H1 (cell line): ENCODE data around the gene PHF24. TPM values are rescaled to one million over a fixed set of nuclear protein-coding genes. Genes with fewer than 3 reads are reported as not detected.

Experiments used
- BACH1 ChIP-seq: IDR thresholded peaks from 2 replicates; pipeline ENCODE4 v1.6.1; 2012; ENCODE audit warnings: low read length, improper control_type of control experiment
- CBX5 ChIP-seq: fragments of 300-800, 300-1000 bp; sonication (generic); IDR thresholded peaks from 2 replicates; pipeline ENCODE4 v1.7.1; 2016; ENCODE audit warnings: antibody characterized with exemption, low read length, low read depth
- CEBPB ChIP-seq: IDR thresholded peaks from 2 replicates; pipeline ENCODE4 v1.6.1; 2012; ENCODE audit warnings: low read depth, low read length
- EP300 ChIP-seq, 2 experiments: IDR thresholded peaks; 1 replicate in 1 of 2; 2 replicates in 1 of 2; pipeline ENCODE4 v1.6.1; 2011 to 2012; ENCODE audit warnings: low read depth in 2 of 2, low read length in 2 of 2, mild to moderate bottlenecking in 2 of 2, borderline replicate concordance in 1 of 2, inconsistent platforms in 1 of 2, moderate library complexity in 1 of 2
- EZH2 ChIP-seq: fragments of 200-600 bp; sonication (generic); IDR thresholded peaks from 2 replicates; pipeline ENCODE4 v1.7.1; 2012; ENCODE audit warnings: low read depth, mild to moderate bottlenecking, moderate library complexity, low read length, inconsistent platforms; ENCODE audit not compliant: severe bottlenecking
- HDAC2 ChIP-seq, 2 experiments: fragments of 300-600 bp in 1 of 2; sonication (generic) in 1 of 2; IDR thresholded peaks; 2 replicates each; pipeline ENCODE4 v1.6.1; 2011 to 2012; ENCODE audit warnings: low read depth in 2 of 2, low read length in 2 of 2, mild to moderate bottlenecking in 2 of 2, moderate library complexity in 2 of 2, borderline replicate concordance in 1 of 2, inconsistent platforms in 1 of 2
- JUND ChIP-seq: IDR thresholded peaks from 2 replicates; pipeline ENCODE4 v1.6.1; 2011; ENCODE audit warnings: mild to moderate bottlenecking, improper control_type of control experiment, low read length
- KDM1A ChIP-seq: fragments of 200-600, 300-600 bp; sonication (generic); IDR thresholded peaks from 2 replicates; pipeline ENCODE4 v1.7.1; 2016; ENCODE audit warnings: mild to moderate bottlenecking, low read length, borderline replicate concordance
- RBBP5 ChIP-seq: IDR thresholded peaks from 2 replicates; pipeline ENCODE4 v1.7.1; 2012; ENCODE audit warnings: low read depth, mild to moderate bottlenecking, inconsistent platforms, low read length, moderate library complexity, borderline replicate concordance
- RNF2 ChIP-seq: fragments of 200-900, 300-1000 bp; sonication (generic); IDR thresholded peaks from 2 replicates; pipeline ENCODE4 v1.7.1; 2016; ENCODE audit warnings: borderline replicate concordance, low read depth, mild to moderate bottlenecking, antibody characterized with exemption, low read length; ENCODE audit not compliant: poor library complexity, severe bottlenecking; ENCODE audit errors: missing control alignments
- SIN3A ChIP-seq, 2 experiments: IDR thresholded peaks in 1 of 2; conservative IDR thresholded peaks in 1 of 2; 2 replicates each; pipeline ENCODE4 v1.6.1; 2011 to 2012; ENCODE audit warnings: low read length in 2 of 2, improper control_type of control experiment in 1 of 2, low read depth in 1 of 2, mild to moderate bottlenecking in 1 of 2
- SP4 ChIP-seq: IDR thresholded peaks from 2 replicates; pipeline ENCODE4 v1.6.1; 2012; ENCODE audit warnings: low read length, inconsistent platforms
- SUZ12 ChIP-seq: fragments of 200-600 bp; sonication (generic); IDR thresholded peaks from 2 replicates; pipeline ENCODE4 v1.6.1; 2012; ENCODE audit warnings: mild to moderate bottlenecking, inconsistent platforms, low read length, moderate library complexity, mixed read lengths
- TAF1 ChIP-seq: IDR thresholded peaks from 2 replicates; pipeline ENCODE4 v1.6.1; 2011; ENCODE audit warnings: mild to moderate bottlenecking, low read depth, low read length
- TAF7 ChIP-seq: optimal IDR thresholded peaks from 2 replicates; pipeline ENCODE3; 2011; ENCODE audit warnings: low read depth, mild to moderate bottlenecking, inconsistent platforms, low read length, moderate library complexity, borderline replicate concordance
- TEAD4 ChIP-seq: IDR thresholded peaks from 2 replicates; pipeline ENCODE4 v1.6.1; 2012; ENCODE audit warnings: low read depth, low read length, inconsistent platforms, mixed read lengths
- ZNF274 ChIP-seq: IDR thresholded peaks from 2 replicates; pipeline ENCODE4 v1.7.0; 2012; ENCODE audit warnings: low read length, borderline replicate concordance; ENCODE audit errors: extremely low read depth
- polyA plus RNA-seq, 7 experiments: library from polyadenylated mRNA; depleted of rRNA in 3 of 7; stranded (reverse) in 5 of 7; unstranded in 2 of 7; fragments of >200 nt in 5 of 7; fragments of 200-250 nt in 2 of 7; gene quantifications; 1 replicate in 5 of 7; 2 replicates in 1 of 7; 4 replicates in 1 of 7; pipeline versions ENCODE4 v1.2.1 to v1.2.3, GENCODE V29; 2011 to 2013; ENCODE audit warnings: missing spikeins in 2 of 7, mixed read lengths in 2 of 7
- total RNA-seq: library from RNA; stranded (reverse); fragmentation: NEBNext Ultra II Directional; extraction: Animal tissue kit (Norgen Biotek cat#: 25700); gene quantifications from 2 replicates; pipeline ENCODE4 v1.2.1, GENCODE V29; 2021
- TF ChIP-seq, protein P1 (sequence below): IDR thresholded peaks from 2 replicates; pipeline ENCODE4 v1.6.1; 2012; ENCODE audit warnings: inconsistent platforms

The PHF24 gene
- total and polyA plus RNA-seq, 2 of the 8 experiments (the other 6 are each of a cell fraction or from before 2014, with no cell fraction given): 0.29 to 0.35 TPM

DNA sequence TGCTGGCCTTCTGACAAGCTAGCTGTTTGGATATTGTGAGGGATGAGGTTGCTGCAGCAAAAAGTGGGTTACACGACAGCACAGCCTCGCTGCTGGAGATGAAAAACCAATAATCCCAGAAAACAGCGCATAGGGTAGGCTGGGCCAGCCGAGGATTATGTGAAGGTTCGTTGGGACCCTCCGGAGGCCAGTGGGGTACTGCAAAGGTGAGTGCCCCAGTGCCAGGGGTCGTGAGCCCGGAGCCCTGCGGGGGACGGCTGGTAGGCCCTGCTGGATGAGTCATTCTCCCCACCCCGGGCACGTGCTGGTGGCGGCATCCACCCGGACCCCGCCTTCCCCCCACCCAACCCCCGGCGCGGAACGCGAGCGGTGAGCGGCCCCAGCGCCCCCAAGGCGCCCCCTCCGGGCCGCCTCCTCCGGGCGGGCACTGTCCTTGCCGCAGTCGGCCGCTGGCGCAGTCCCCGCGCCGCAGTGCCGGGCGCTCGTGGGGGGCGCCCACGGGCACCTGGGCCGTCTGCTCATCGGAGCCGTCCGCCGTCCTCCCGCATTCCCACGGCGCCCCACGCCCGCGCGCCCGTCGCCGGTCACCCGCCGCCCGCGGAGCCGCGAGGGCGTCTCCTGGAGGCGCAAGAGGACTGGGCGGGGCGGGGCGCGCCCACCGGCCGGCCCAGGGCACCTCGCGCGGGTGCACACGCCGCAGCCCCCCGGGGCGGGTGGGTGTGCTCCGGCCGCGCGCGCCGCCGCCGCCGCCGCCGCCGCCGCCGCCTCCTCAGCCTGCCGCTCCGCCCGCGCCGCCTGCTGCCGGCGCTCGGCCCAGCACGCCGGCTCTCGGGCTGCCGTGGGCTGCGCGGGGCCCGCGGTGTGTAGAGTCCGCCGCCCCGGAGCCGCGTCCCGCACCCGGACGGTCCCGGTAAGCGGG is at the start of gene PHF24 (continued):
- TF ChIP-seq, protein P1, sequence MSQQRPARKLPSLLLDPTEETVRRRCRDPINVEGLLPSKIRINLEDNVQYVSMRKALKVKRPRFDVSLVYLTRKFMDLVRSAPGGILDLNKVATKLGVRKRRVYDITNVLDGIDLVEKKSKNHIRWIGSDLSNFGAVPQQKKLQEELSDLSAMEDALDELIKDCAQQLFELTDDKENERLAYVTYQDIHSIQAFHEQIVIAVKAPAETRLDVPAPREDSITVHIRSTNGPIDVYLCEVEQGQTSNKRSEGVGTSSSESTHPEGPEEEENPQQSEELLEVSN: no peak
- no peak for TF ChIP-seq SIN3A (conservative IDR thresholded peaks at IDR 0.05 in 1 of 2, IDR thresholded peaks at IDR 0.05 in 1 of 2; ENCODE audit: low read depth in 1 of 2, low read length in 2 of 2)
- TF ChIP-seq HDAC2 (IDR thresholded peaks at IDR 0.05; ENCODE audit: borderline replicate concordance in 1 of 2, low read depth in 2 of 2, low read length in 2 of 2): no peak
- no peak for TF ChIP-seq TEAD4
- no peak for TF ChIP-seq ZNF274
- no peak for TF ChIP-seq CBX5
- TF ChIP-seq EP300 (IDR thresholded peaks at IDR 0.05; ENCODE audit: borderline replicate concordance in 1 of 2, low read depth in 2 of 2, low read length in 2 of 2): no peak
- TF ChIP-seq CEBPB: no peak
- no peak for TF ChIP-seq KDM1A
- no peak for TF ChIP-seq RNF2
- TF ChIP-seq BACH1: no peak
- no peak for TF ChIP-seq EZH2
- TF ChIP-seq TAF7: no peak
- no peak for TF ChIP-seq SP4
- TF ChIP-seq RBBP5: no peak
- TF ChIP-seq TAF1: no peak
- TF ChIP-seq SUZ12: no peak
- TF ChIP-seq JUND: peak; percentile 77
